Measurements from ENCODE around the gene TMEM9.

Gene TMEM9

GRCh38 chr1:201180141-201180540 lies 25.9 kb upstream of the TMEM9 start:
- TF ChIP-seq, protein P1, sequence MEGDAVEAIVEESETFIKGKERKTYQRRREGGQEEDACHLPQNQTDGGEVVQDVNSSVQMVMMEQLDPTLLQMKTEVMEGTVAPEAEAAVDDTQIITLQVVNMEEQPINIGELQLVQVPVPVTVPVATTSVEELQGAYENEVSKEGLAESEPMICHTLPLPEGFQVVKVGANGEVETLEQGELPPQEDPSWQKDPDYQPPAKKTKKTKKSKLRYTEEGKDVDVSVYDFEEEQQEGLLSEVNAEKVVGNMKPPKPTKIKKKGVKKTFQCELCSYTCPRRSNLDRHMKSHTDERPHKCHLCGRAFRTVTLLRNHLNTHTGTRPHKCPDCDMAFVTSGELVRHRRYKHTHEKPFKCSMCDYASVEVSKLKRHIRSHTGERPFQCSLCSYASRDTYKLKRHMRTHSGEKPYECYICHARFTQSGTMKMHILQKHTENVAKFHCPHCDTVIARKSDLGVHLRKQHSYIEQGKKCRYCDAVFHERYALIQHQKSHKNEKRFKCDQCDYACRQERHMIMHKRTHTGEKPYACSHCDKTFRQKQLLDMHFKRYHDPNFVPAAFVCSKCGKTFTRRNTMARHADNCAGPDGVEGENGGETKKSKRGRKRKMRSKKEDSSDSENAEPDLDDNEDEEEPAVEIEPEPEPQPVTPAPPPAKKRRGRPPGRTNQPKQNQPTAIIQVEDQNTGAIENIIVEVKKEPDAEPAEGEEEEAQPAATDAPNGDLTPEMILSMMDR (conservative IDR thresholded peaks at IDR 0.05; ENCODE audit: low read depth, low read length): no peak
- H2AFZ ChIP-seq (ENCODE audit: low read depth): no peak overlapping the region
- no peak overlapping the region for H3K4me2 ChIP-seq
- no peak overlapping the region for H3K27ac ChIP-seq
- no peak overlapping the region for H3K9ac ChIP-seq
- no peaks in the 10 kb centered on the region for H3K79me2 ChIP-seq (ENCODE audit: insufficient read depth, low read depth)
- no peaks in the 10 kb centered on the region for H4K20me1 ChIP-seq (ENCODE audit: insufficient read depth)
- no peak overlapping the region for H3K4me3 ChIP-seq (IDR thresholded peaks at IDR 0.05; ENCODE audit: insufficient read depth, low read depth, low read length)
- no peaks in the 10 kb centered on the region for H3K4me1 ChIP-seq (ENCODE audit: low read depth, poor library complexity, severe bottlenecking)
- H3K36me3 ChIP-seq (ENCODE audit: insufficient read depth): no peaks in the 10 kb centered on the region
- no peaks in the 10 kb centered on the region for H3K27me3 ChIP-seq (ENCODE audit: insufficient read depth, low read depth)

GRCh38 chr1:201178718-201179117 lies 24.4 kb upstream of the TMEM9 start:
- Histone ChIP-seq H3K27me3 (ENCODE audit: insufficient read depth, low read depth) (no peaks in the 10 kb centered on the region), H3K4me3 (IDR thresholded peaks at IDR 0.05; ENCODE audit: insufficient read depth, low read depth, low read length) (no peak overlapping the region), H4K20me1 (ENCODE audit: insufficient read depth) (no peaks in the 10 kb centered on the region), H3K4me2 (no peak overlapping the region), H3K27ac (no peak overlapping the region), H3K79me2 (ENCODE audit: insufficient read depth, low read depth) (no peaks in the 10 kb centered on the region), H3K36me3 (ENCODE audit: insufficient read depth) (no peaks in the 10 kb centered on the region), H2AFZ (ENCODE audit: low read depth) (no peak overlapping the region), H3K4me1 (ENCODE audit: low read depth, poor library complexity, severe bottlenecking) (no peaks in the 10 kb centered on the region), H3K9ac (no peak overlapping the region)
- TF ChIP-seq, protein P1 (conservative IDR thresholded peaks at IDR 0.05; ENCODE audit: low read depth, low read length): no peak

DNA sequence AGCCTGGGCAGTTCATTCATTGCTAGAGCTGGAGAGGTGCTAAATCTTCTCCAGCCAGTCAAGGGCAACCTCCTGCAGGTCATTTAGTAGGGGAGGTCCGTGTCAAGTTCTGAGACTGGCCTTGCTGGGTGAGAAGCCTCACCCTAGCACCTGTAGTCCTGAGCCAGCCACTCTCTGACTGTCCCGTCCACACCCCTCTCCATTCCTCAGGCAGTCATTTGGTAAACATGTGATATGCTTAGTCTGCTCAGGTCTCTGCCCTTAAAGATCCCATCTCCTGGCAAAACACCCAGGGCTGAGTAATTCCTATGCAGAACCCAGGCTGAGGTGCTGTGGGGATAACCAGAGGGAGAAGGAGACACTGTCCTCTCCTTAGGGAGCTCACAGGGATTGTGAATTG lies 22.7 kb upstream of the TMEM9 start:
- Histone ChIP-seq H3K36me3 (ENCODE audit: insufficient read depth) (no peaks in the 10 kb centered on the region), H3K4me2 (no peak overlapping the region), H3K4me1 (ENCODE audit: low read depth, poor library complexity, severe bottlenecking) (peaks cover 7% of the 10 kb centered on the region), H3K4me3 (IDR thresholded peaks at IDR 0.05; ENCODE audit: insufficient read depth, low read depth, low read length) (no peak overlapping the region), H3K9ac (no peak overlapping the region), H3K27me3 (ENCODE audit: insufficient read depth, low read depth) (no peaks in the 10 kb centered on the region), H4K20me1 (ENCODE audit: insufficient read depth) (no peaks in the 10 kb centered on the region), H3K79me2 (ENCODE audit: insufficient read depth, low read depth) (no peaks in the 10 kb centered on the region), H3K27ac (no peak overlapping the region), H2AFZ (ENCODE audit: low read depth) (no peak overlapping the region)
- TF ChIP-seq, protein P1 (conservative IDR thresholded peaks at IDR 0.05; ENCODE audit: low read depth, low read length): no peak

- Histone ChIP-seq H3K79me2 (ENCODE audit: insufficient read depth, low read depth) (no peaks in the 10 kb centered on the region), H3K4me3 (IDR thresholded peaks at IDR 0.05; ENCODE audit: insufficient read depth, low read depth, low read length) (no peak overlapping the region), H2AFZ (ENCODE audit: low read depth) (no peak overlapping the region), H3K9ac (no peak overlapping the region), H3K27ac (no peak overlapping the region), H3K27me3 (ENCODE audit: insufficient read depth, low read depth) (no peaks in the 10 kb centered on the region), H3K4me1 (ENCODE audit: low read depth, poor library complexity, severe bottlenecking) (peaks cover 12% of the 10 kb centered on the region), H3K36me3 (ENCODE audit: insufficient read depth) (no peaks in the 10 kb centered on the region), H3K4me2 (no peak overlapping the region), H4K20me1 (ENCODE audit: insufficient read depth) (no peaks in the 10 kb centered on the region)
- TF ChIP-seq, protein P1 (conservative IDR thresholded peaks at IDR 0.05; ENCODE audit: low read depth, low read length): no peak
These were observed 21.7 kb upstream of the TMEM9 start for GRCh38 chr1:201175820-201176500.

Data from KMS-11 (cell line).